HG03066 (cell line): ENCODE measurements around the gene PYGB.

Experiments used
- ATAC-seq: cut with Tn5 transposase; IDR thresholded peaks from one replicate; pipeline ENCODE4 v1.9.1; 2021; ENCODE audit warnings: low read depth; ENCODE audit not compliant: unreplicated experiment

PYGB gene

DNA sequence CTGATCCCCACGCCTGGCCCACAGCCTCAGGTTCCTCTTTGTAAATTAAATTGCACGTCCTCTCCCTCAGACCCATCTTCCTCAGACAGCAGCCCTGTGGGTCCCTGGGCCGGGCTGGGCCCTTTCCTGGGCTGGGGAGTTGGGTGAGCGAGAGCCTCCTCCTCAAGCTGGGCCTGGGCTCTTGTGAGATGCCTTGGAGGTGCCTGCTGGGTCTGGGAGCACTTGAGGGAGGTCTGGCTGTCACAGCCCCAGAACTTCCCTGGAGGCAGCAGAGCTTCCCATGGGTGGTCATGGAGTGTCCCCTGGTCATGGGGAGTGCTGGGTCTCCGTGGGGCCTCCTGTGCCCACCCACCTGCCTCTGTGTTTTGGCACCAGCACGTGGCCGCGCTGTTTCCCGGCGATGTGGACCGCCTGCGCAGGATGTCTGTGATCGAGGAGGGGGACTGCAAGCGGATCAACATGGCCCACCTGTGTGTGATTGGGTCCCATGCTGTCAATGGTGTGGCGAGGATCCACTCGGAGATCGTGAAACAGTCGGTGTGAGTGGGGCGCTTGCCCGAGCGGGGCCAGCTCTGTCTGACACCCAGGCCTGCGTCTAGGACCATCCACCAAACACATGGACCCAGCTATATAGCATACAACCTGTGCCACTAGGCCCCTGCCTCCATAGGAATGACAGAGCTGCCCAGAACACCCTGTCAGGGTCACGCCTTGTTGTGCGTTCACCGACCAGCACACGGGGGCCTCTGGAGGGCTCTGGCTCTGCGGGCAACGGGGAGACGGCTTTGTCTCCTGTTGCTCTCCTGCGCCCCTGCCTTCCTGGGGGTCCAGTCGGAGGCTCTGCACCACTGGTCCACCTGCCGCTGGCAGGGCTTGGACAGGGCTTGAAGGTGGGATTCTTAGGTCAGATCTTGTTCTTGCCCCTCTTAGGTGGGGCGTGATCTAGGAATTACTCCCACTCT, 33.0 kb downstream of the PYGB start:
- ATAC-seq: no peak

DNA sequence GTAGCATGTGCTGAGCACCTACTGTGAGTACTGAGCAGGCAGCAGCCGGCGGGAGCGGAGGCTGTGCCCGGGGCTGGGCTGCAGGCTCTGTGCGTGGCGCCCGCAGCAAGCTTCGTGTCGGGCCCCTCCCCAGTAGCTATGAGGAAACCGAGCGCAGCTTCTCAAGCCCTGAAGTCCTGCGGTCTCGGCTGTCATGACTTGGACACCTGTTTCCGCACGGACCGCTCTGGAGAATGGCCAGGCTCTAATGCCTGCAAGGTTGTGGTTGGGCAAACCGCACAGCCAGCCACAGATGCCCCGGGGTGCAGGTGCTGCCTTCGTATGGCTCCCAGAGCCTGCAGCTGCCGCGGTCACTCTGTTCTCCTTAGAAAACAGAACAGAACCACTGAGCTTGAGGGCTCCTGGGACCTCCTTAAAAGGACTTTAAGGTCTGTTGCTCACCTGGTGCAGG, 33.7 kb downstream of the PYGB start:
- peak; percentile 67 for ATAC-seq

DNA sequence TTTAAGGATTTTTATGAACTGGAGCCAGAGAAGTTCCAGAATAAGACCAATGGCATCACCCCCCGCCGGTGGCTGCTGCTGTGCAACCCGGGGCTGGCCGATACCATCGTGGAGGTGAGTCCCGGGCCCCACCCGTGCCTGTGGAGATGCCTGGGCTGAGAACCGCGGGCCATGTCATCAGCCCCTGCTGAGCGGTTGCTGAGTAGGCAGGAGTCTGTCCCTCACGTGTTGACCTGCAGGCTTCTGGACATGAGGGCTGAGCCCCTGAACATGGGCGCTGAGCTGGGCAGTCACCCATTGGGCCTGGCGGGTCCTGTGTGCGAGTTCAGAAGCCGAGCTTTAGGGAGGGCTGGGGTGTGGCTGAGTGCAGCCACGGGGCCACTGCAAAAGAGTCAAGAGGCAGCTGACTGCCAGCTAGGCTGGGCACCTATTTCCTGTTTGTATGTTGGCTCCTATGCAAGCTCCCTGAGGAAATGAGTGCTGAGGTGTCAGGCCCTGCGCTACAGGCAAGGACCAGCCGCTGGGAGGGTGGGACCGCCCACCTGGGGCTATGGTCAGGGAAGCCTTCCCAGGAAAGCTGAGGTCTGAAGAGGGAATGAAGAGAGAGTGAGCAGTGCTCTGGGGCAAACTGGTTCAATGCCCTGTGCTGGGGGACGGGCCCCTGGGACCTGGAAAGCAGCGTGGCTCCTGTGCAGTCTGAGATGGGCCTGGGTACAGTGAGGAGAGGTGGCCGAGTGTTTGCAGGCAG, 34.3 kb downstream of the PYGB start:
- no peak for ATAC-seq

DNA sequence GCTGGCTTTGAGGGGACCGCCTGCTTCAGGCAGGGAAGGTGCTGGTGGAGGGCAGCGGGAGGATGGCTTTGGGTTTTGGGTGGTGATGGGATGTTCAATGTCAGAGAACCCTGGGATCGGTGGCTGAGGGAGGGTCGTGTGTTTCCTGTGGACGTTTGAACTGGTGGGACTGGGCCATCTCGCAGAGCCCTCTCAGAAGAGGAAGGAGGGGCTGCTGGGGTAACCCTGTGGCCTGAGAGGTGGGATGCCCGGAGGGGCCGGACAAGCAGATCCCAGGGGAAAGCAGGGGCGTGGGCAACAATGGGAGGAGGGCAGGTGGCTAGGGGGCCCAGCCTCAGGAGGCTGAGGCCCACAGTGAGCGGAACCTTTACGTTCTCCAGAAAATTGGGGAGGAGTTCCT, 34.9 kb downstream of the PYGB start:
- no peak for ATAC-seq

DNA sequence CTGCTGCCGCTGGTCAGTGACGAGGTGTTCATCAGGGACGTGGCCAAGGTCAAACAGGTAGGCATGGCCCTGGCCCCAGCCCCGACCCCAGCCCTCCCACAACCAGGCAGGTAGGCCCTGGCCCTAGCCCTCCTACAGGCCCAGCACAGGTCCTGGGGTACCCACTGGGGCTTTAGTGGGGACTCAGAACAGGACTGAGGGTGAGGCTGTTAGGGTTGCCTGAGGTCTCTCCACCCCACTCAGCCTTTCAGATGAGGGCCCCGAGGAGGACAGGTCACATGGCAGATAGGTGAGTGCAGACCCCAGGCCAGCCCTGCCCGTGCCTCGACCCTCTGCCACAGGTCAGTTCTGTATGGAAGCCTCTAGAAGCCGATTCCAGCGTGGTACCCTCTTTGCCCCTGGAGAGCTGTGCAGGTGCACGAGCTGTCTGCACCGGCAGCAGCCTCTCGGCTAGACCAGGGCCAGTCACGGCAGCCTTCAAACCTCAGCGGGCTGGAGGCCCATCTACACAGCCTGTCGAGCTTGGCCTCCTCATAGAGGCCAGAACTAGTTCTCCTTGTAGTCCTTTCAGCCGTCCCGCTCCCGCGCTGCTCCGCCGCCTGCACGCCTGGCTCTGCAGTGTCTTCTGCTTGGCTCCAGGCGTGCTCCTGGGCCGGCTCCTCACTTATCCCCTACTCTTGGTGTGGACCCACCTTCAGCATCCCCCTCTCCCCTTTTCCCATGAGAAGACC, 35.5 kb downstream of the PYGB start:
- no peak for ATAC-seq

DNA sequence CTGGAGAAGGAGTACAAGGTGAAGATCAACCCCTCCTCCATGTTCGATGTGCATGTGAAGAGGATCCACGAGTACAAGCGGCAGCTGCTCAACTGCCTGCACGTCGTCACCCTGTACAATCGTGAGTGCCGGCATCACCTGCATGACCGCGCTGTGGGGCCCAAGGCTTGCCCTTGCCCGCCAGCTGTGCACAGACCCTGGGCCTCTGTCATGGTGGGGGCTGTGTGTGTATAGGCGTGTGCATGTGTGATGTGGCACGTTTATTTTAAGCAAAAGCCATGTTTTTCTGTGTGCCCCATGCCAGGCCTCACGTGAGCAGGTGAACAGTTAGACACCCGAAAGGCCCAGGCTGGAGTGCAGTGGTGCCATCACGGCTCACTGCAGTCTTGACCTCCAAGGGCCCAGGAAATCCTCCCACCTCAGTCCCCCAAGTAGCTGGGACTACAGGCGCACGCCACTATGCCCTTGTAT, 36.3 kb downstream of the PYGB start:
- ATAC-seq: no peak

- no peak for ATAC-seq
Measured at GRCh38 chr20:25285091-25285647, 37.3 kb downstream of the PYGB start.

GRCh38 chr20:25285856-25286798, 38.2 kb downstream of the PYGB start:
- no peak for ATAC-seq

DNA sequence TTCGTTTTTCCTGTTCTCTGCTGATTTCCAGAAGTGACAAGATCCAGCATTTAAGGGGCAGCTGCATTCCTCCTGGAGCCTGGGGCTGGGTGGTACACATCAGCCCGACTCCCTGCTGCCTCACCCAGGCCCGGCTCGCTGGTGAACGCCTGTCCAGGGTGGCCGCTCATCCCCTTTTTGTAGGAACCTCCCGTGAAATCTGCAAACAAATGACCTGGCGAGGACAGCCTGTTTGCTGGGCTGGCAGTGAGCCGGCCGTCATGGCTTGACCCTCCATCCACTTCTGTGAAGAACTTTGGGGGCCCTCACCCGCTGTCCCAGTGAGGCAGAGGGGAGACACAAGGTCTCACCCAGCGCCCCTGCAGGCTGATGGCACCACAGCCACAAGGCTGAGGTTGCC, 39.0 kb downstream of the PYGB start:
- ATAC-seq: no peak

DNA sequence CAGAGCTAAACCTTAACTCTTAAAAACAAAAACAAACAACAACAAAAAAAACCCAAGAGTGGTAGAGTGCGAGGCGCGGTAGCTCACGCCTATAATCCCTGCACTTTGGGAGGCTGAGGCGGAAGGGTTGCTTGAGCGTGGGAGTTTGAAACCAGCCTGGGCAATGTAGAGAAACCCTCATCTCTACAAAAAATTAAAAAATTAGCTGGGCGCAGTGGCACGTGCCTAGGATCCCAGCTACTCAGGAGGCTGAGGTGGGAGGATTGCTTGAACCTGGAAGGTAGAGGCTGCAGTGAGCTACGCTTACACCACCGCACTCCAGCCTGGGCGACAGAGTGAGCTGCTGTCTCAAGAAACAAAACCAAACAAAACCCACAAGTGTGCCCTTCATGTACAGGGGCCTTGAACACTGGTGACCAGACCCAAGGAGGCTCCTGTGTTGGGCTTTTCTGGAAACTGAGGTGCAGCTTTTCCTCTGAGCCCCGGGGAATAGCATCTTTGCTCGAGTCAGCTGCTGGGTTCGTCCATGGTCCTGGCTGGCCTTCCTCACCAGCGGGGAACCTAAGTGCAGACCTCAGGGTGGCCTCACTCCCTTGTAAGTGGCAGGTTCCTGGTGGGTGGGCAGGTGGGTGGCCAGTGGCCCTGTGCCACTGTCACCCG, 39.9 kb downstream of the PYGB start:
- no peak for ATAC-seq

- ATAC-seq: peak; percentile 92
Measured at GRCh38 chr20:25288291-25289181, 40.7 kb downstream of the PYGB start.

DNA sequence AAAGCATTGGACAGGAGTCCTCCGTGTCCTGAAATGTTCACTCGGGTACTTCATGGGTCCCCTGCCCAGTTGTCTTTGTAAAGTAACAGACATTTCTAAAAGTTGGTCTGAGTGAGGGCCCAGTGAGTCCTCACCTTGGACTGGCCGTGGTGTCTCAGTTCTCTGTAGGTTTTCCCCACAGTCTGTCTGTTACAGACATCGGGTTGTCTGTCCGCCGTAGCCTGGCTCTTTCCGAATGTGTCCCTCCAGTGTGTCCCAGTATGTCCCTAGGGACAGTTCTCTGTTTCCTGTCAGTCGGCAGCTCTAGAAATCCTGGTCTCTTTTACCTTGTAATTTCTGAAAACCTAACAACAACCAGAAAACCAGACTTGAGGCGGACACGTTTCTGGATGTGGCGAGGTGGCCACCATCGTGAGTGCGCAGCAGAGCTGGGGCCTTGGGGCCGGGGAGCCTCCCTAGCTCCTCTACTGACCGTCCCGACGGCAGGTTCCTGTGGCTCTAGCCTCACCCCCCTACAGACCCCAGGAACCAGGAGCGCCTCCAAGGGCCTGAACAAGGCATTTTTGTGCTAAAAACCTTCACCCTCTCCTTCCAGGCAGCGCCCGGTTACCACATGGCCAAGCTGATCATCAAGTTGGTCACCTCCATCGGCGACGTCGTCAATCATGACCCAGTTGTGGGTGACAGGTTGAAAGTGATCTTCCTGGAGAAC, 42.2 kb downstream of the PYGB start:
- no peak for ATAC-seq

DNA sequence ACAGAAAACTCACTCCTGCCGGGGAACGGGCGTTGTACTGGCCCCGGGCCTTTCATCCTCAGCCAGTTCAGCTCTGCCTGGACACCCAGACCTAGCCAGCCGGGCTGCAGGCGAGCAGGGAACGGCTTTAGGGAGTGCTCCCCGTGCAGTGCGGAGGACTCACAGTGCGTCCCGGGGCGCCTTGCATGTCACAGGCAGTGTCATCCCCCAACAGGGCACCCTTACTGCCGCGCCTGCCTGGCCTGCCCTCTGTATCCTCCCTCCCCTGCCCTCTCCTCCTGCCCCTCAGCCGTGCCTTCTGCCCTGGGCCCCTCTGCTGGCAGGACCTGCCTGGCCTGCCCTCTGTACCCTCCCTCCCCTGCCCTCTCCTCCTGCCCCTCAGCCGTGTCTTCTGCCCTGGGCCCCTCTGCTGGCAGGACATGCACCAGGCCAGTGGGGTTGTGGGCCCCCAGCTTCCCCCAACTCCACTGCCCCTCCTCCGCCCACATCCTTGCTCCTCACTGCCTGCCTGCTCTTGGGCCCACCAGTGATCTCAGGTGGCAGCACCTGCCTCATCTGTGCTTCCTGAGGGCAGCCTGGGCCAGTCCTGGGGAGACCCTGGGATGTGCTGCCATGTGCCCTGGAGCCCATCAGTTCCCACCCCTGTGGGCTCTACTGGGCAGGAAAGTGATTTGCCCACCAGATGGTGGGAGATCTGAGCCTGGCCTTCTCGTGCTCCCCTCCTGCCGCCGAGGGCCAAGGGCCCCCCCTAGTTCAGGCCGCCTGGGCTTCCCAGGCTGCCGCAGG, 43.0 kb downstream of the PYGB start:
- ATAC-seq: no peak

DNA sequence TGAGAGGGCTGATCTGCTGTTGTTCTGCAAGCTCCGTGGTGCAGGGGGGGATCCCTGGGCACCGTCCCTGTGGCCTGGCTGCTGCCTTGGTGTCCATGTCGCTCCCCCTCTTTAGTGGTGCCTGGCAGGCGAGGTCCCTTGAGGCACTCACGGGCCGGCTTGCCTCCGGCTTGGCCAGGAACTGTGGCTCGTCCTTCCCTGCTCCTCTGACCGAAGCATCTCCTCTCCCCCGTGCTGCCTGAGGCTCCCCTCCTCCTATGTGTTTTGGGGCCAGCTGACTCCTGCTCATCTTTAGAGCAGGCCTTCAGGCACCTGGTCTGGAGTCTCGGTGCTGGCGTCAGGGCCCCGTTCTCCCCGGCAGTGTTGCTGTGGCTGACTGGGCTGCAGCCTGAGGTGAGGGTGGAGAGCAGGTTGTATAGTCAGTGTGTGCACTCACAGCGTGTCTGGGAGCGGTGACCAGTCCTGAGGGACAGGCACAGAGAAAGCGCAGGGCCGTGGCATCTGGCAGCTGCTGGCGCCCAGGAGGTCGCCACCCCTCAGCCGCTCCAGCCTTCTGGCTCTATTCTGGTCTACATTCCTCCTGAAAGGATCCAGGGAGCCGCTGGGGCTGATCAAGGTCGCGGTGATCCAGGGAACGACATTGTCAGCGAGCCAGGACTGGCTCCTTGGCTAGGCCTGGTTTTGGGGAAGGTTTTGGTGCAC, 43.7 kb downstream of the PYGB start:
- no peak for ATAC-seq

GRCh38 chr20:25292176-25292891, 44.4 kb downstream of the PYGB start:
- ATAC-seq: no peak
